ENCODE results near the gene CCN2. TPM values are rescaled to one million over a fixed set of nuclear protein-coding genes. Genes with fewer than 3 reads are reported as not detected.
A peak's percentile ranks its signal among the peaks of the same experiment; 100 is the strongest.

Gene CCN2
- total and polyA plus RNA-seq, 12 donors: 6.1 to 71.3 (median 40.7) TPM

DNA sequence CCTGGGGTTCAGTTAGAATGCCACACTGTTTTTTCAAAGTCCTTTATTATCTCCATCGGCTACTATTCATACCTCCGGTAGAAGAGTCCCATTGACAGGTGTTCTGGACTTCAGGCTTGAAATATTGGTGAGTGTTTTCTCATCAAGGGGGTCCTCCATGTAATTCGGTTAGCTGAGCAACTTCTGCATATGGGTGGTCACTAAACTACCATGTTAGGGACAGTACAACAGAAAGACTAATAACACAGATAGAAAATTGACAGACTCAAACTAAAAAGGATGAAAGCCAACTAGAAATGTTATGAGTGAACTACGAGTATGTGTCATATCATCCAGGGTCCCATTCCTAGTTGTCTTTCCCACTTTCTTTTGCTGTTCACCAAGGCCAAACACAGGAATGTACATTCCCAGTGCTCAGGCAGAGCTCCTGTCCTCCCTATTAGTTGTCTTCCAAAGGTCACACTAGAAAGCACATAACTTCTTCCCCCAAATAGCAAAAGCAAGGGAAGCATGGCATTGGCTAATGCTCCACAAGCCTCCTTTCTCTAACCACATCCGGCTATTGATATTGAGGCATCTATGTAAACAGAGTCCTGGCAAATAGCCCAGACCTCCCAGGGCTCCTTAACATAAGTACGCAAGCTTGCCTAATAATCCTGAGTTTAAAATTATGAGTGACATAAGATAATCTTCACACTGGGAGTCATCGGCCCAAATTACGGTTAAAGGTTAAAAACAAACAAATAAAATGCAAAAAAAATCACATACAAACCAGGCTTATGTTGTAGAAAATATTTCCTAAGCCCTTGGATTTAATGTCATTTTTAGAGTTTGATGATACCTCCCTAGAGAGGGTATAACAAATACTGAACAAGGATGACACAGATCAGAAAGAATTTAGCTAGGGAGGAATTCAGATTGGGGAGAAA is 13.2 kb downstream of the CCN2 start:
- H3K27ac ChIP-seq: peak overlapping the region in 6 of 10 donors; percentile 17 to 48 (median 44)
- no peaks in the 10 kb centered on the region for H3K9me3 ChIP-seq
- H3K36me3 ChIP-seq: no peaks in the 10 kb centered on the region
- no peak for DNase-seq
- intact Hi-C loops (cut with DNase I): no loop called here
- peak in 6 of 8 donors; percentile 12 to 53 (median 46) for ATAC-seq
- no peak overlapping the region for H3K4me3 ChIP-seq
- H3K4me1 ChIP-seq: peaks cover 0 to 14% (median 0%) of the 10 kb centered on the region in 9 donors
- H3K27me3 ChIP-seq: no peaks in the 10 kb centered on the region
- WGBS, 2 donors: 73 to 77% methylated on average over 8 of the region's 8 CpGs
- TF ChIP-seq, protein P1, sequence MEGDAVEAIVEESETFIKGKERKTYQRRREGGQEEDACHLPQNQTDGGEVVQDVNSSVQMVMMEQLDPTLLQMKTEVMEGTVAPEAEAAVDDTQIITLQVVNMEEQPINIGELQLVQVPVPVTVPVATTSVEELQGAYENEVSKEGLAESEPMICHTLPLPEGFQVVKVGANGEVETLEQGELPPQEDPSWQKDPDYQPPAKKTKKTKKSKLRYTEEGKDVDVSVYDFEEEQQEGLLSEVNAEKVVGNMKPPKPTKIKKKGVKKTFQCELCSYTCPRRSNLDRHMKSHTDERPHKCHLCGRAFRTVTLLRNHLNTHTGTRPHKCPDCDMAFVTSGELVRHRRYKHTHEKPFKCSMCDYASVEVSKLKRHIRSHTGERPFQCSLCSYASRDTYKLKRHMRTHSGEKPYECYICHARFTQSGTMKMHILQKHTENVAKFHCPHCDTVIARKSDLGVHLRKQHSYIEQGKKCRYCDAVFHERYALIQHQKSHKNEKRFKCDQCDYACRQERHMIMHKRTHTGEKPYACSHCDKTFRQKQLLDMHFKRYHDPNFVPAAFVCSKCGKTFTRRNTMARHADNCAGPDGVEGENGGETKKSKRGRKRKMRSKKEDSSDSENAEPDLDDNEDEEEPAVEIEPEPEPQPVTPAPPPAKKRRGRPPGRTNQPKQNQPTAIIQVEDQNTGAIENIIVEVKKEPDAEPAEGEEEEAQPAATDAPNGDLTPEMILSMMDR (IDR thresholded peaks at IDR 0.05): no peak

DNA sequence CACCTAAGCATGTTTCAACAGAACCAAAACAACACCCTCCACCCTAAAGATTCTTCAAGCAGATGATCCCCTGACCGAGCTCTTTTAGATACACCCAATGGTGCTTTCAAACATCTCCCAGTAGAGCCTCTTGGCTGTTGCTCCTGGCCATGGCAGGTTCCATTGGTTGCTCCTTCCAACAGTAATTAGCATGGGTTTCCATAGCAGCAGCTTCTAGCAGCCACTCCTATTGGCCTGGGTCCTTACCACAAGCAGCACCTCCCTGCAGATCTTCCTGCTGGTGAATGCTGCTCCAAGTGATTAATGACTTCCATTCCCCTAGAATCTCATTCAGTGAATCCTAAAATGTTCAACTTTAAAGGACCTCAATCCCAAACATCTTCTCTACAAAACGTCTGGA is 13.9 kb downstream of the CCN2 start:
- 55 to 66% methylated on average over 2 of the region's 2 CpGs for WGBS, 2 donors
- Histone ChIP-seq H3K4me1 (peaks cover 0 to 14% (median 0%) of the 10 kb centered on the region in 9 donors), H3K27me3 (no peaks in the 10 kb centered on the region), H3K4me3 (no peak overlapping the region), H3K36me3 (no peaks in the 10 kb centered on the region), H3K27ac (peak overlapping the region in 2 of 10 donors; percentile 41 to 48), H3K9me3 (no peaks in the 10 kb centered on the region)
- intact Hi-C loops (cut with DNase I): no loop called here
- TF ChIP-seq, protein P1 (IDR thresholded peaks at IDR 0.05): no peak
- ATAC-seq (peak in 5 of 8 donors; percentile 42 to 91 (median 61)), DNase-seq (no peak)

DNA sequence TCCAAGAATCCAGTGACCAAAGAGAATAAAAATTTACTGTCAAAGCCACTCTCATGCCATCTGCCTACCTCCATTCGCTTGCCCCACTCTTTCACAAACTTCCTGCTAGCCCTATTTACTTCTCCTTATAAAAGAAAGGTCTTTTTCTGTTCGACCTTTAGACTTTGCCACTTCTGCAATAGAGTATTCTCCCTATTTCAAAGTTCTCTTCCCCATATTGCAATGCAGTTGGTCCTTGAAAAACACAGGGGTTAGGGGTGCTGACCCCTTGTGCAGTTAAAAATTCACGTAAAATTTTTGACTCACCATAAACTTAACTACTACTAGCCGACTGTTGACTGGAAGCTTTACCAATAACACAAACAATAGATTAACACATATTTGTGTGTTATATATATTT is 15.0 kb downstream of the CCN2 start:
- 84 to 93% methylated on average over 4 of the region's 4 CpGs for WGBS, 2 donors
- Histone ChIP-seq H3K4me3 (no peak overlapping the region), H3K27me3 (no peaks in the 10 kb centered on the region), H3K27ac (no peak overlapping the region), H3K36me3 (no peaks in the 10 kb centered on the region), H3K9me3 (no peaks in the 10 kb centered on the region), H3K4me1 (peaks cover 0 to 16% (median 0%) of the 10 kb centered on the region in 9 donors)
- intact Hi-C loops (cut with DNase I): no loop called here
- DNase-seq (no peak), ATAC-seq (no peak)
- TF ChIP-seq, protein P1 (IDR thresholded peaks at IDR 0.05): no peak

- intact Hi-C loops (cut with DNase I): no loop called here
- Histone ChIP-seq H3K27me3 (no peaks in the 10 kb centered on the region), H3K36me3 (no peaks in the 10 kb centered on the region), H3K4me1 (peaks cover 0 to 7% (median 0%) of the 10 kb centered on the region in 9 donors), H3K9me3 (no peaks in the 10 kb centered on the region), H3K4me3 (no peak overlapping the region), H3K27ac (no peak overlapping the region)
- TF ChIP-seq, protein P1 (IDR thresholded peaks at IDR 0.05): no peak
- 43 to 50% methylated on average over 2 of the region's 2 CpGs for WGBS, 2 donors
- no peak for DNase-seq
- no peak for ATAC-seq
These were observed 20.0 kb downstream of the CCN2 start for GRCh38 chr6:131931063-131931750.

Data from heart right ventricle (tissue), 16 donors.